Activated naive CD4-positive, alpha-beta T cell treated with anti-CD3 and anti-CD28 coated beads, Interleukin-2, amount 50 U/mL, for 24 hours (primary cell): ENCODE results near the gene MRE11.

Source experiments
- H3K27ac Mint-ChIP-seq: one replicate; pipeline ENCODE4 v1.8.0; 2021; ENCODE audit warnings: mild to moderate bottlenecking, mixed read lengths
- H3K27me3 Mint-ChIP-seq: one replicate; pipeline ENCODE4 v1.8.0; 2021; ENCODE audit warnings: mixed read lengths
- H3K36me3 Mint-ChIP-seq: one replicate; pipeline ENCODE4 v1.8.0; 2021; ENCODE audit warnings: mixed read lengths
- H3K4me1 Mint-ChIP-seq: one replicate; pipeline ENCODE4 v1.8.0; 2021; ENCODE audit warnings: mixed read lengths
- H3K4me3 Mint-ChIP-seq: one replicate; pipeline ENCODE4 v1.8.0; 2021; ENCODE audit warnings: mild to moderate bottlenecking, mixed read lengths
- H3K9me3 Mint-ChIP-seq: one replicate; pipeline ENCODE4 v1.8.0; 2021; ENCODE audit warnings: mixed read lengths

MRE11 gene

GRCh38 chr11:94493281-94494125 is at the start of gene MRE11, which contains the start of gene ANKRD49:
Gene MRE11 (minus strand): TSS chr11:94493844. CDS start chr11:94492801, 1,043 bp downstream.
Gene ANKRD49 (plus strand): TSS chr11:94493984. CDS start chr11:94496694, 2,710 bp downstream.
- H3K27ac Mint-ChIP-seq, result peak within 1 kb of the TSS; percentile 95
- H3K4me3 Mint-ChIP-seq, result peak within 1 kb of the TSS; percentile 92
- no peaks in the 10 kb centered on the region for H3K9me3 Mint-ChIP-seq
- peaks cover 49% of the 10 kb centered on the region for H3K4me1 Mint-ChIP-seq
- peaks cover 18% of the 10 kb centered on the region for H3K36me3 Mint-ChIP-seq
- no peaks in the 10 kb centered on the region for H3K27me3 Mint-ChIP-seq

DNA sequence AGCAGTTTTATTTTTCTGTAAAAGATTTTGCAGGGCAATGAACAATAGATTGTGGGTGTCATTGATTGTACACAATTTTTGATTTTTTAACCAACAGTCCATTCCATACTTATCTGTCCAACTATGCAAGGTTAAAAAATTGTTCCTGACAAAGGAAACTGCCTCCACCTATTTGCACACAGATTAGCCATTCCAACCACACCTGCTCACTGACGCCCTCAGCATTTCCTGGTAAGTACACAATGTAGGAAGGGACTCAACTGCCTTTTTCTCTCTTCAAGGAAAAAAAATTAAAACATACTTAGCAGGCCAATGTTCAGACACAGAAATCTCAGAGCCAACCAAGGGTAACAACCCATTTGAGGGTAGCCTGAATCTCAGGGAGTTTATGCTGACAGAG is 45.8 kb upstream of the MRE11 start:
- no peak overlapping the region for H3K27ac Mint-ChIP-seq
- H3K9me3 Mint-ChIP-seq, result no peaks in the 10 kb centered on the region
- peaks cover 10% of the 10 kb centered on the region for H3K4me1 Mint-ChIP-seq
- no peak overlapping the region for H3K4me3 Mint-ChIP-seq
- peaks cover 16% of the 10 kb centered on the region for H3K27me3 Mint-ChIP-seq
- no peaks in the 10 kb centered on the region for H3K36me3 Mint-ChIP-seq

DNA sequence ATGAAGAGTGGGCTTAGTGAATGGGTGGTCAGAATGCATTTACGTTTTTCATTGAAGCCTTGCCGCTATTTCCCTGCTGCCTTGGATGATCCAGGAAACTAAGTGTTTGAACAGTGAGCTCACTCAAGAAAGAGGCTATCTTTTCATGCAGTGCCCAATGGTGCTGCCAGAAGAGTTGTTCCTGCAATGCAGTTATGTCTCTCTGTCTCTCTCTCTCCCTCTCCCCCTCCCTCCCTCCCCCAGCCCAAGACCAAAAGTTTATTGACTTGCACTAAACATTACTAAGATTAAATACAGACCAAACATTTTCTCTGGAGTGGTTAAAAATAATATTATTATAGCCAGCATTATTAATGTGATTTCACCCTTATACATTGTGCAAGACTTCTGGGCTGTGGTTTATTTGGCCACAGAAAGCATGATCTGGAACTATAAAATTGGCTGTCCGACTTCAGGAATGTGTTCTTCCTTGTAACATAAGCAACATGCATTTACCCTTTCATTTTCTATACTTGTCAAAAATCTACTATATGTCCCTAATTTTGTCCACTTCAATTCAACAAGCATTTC is 43.5 kb upstream of the MRE11 start:
- Mint-ChIP-seq H3K36me3 (no peaks in the 10 kb centered on the region), H3K4me3 (no peak overlapping the region), H3K27ac (no peak overlapping the region), H3K27me3 (peaks cover 22% of the 10 kb centered on the region), H3K9me3 (no peaks in the 10 kb centered on the region), H3K4me1 (no peaks in the 10 kb centered on the region)

- Mint-ChIP-seq H3K4me1 (no peaks in the 10 kb centered on the region), H3K9me3 (no peaks in the 10 kb centered on the region), H3K27me3 (peaks cover 22% of the 10 kb centered on the region), H3K36me3 (no peaks in the 10 kb centered on the region), H3K27ac (no peak overlapping the region), H3K4me3 (no peak overlapping the region)
Observed at GRCh38 chr11:94536386-94536785, 42.7 kb upstream of the MRE11 start.

GRCh38 chr11:94533696-94534630 is 40.3 kb upstream of the MRE11 start:
- H3K27ac Mint-ChIP-seq, result no peak overlapping the region
- no peak overlapping the region for H3K4me3 Mint-ChIP-seq
- peaks cover 19% of the 10 kb centered on the region for H3K27me3 Mint-ChIP-seq
- H3K36me3 Mint-ChIP-seq, result no peaks in the 10 kb centered on the region
- no peaks in the 10 kb centered on the region for H3K9me3 Mint-ChIP-seq
- H3K4me1 Mint-ChIP-seq, result no peaks in the 10 kb centered on the region

- Mint-ChIP-seq H3K9me3 (no peaks in the 10 kb centered on the region), H3K27ac (no peak overlapping the region), H3K36me3 (no peaks in the 10 kb centered on the region), H3K27me3 (peaks cover 18% of the 10 kb centered on the region), H3K4me3 (no peak overlapping the region), H3K4me1 (no peaks in the 10 kb centered on the region)
Observed at GRCh38 chr11:94533206-94533605, 39.6 kb upstream of the MRE11 start.

DNA sequence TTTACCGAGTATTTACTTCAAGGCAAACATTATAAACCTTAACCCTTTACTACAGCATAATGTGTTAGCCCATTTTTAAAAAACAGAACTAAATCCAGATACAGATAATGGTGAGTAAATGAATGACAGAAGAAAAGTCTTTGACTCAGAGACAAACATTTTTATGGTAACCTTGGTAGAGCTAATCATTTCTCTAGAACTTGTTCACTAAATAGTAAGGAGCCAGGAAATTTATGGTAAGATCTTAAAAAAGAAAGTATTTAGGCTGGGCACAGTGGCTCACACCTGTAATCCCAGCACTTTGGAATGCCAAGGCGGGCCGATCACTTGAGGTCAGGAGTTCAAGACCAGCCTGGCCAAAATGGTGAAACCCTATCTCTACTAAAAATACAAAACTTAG is 38.6 kb upstream of the MRE11 start:
- no peak overlapping the region for H3K4me3 Mint-ChIP-seq
- no peaks in the 10 kb centered on the region for H3K36me3 Mint-ChIP-seq
- no peaks in the 10 kb centered on the region for H3K9me3 Mint-ChIP-seq

DNA sequence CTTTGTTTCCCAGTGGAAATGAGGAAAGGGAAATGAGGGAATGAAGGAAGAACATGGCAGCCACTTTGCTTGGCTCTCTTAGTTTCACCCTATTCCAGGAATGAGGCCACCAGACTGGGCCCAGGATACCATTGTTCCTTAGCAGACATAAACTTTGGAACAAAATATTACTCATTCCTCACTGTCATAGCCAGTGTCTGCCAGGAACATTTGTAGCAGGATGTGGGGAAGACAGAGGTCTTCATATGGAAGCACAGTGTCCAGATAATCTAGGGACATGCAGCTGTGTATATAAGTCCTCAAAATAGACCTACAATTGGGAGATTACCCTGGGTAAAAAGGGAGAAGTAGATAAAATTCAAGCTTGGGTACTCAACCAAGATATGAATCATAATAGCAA is 34.9 kb upstream of the MRE11 start:
- H3K36me3 Mint-ChIP-seq, result no peaks in the 10 kb centered on the region
- H3K27me3 Mint-ChIP-seq, result peaks cover 7% of the 10 kb centered on the region
- H3K4me3 Mint-ChIP-seq, result no peak overlapping the region
- H3K4me1 Mint-ChIP-seq, result no peaks in the 10 kb centered on the region
- H3K27ac Mint-ChIP-seq, result no peak overlapping the region
- no peaks in the 10 kb centered on the region for H3K9me3 Mint-ChIP-seq

More for the DNA sequence above, 38.6 kb upstream of the MRE11 start:
- no peak overlapping the region for H3K27ac Mint-ChIP-seq
- H3K27me3 Mint-ChIP-seq, result peaks cover 17% of the 10 kb centered on the region
- H3K4me1 Mint-ChIP-seq, result no peaks in the 10 kb centered on the region

DNA sequence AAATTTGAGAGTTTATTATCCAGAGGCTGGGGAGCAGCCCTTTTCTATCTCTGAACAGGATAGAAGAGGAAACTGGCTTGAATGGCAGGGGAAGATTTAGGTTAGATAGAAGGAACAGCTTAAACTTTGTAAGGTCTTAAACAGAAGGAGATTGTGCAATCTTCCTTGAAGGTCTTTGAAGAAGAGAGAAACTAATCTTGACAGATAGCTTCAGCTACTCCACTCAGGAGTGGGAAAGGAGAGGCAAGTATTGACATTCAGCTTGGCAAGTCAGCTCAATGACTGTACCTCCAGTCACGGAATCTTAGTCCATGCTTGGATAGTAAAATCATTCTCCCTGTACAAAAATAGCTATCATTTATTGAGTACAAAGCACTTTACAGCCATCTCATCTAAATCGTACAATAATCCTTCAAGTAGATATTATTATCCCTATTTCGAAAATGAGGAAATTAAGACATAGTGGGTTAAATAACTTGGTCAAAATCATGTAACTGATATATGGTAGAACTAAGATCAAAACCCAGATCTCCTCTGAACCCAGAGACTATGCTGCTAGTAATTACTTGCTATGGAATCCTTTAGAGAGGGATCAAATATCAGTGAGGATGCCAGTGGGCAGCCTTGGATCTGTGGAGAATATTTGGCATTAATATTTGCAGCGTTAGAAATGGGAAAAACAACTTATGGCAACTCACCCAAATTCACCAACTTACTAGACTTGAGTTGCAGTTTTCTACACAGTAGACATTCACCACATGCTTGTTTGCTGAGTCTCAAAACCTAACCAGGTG is 33.2 kb upstream of the MRE11 start:
- H3K4me1 Mint-ChIP-seq, result no peaks in the 10 kb centered on the region
- no peak overlapping the region for H3K4me3 Mint-ChIP-seq
- peaks cover 6% of the 10 kb centered on the region for H3K27me3 Mint-ChIP-seq
- H3K27ac Mint-ChIP-seq, result no peak overlapping the region
- no peaks in the 10 kb centered on the region for H3K36me3 Mint-ChIP-seq
- no peaks in the 10 kb centered on the region for H3K9me3 Mint-ChIP-seq

DNA sequence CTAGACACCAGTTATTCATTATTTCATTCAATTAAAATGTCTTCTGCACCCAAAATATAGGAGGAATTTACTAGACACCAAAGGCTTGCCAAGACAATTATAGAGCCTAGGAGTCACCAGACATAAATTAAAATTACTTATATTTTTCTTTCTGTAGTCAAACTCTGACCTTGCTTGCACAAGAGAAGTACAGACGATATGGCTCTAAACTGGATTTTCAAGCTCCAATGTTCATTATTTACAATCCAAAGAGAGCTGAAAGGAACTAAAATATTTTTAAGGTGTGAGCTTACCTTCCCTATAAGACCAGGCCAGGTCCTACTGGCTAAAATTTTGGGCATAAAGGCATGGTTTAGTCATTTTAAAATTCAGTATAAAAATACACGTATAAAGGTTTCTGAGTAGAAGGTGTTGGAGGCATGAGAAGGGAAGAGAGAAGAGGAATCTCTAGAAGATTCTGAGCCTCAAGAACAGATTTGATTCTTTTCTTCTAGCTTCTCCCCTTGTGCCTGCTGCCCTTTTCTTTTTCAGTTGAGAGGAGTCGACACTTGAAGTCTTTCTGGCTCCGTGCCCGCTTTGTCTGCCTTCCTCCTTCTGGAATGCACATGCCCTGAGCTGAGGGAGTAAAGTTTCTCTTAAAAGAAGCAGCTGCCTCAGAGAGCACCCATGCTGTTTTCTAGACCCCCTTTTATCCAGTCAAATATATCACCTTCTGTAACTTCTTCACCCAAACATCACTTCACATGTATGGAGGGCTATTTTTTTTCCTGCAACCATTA is 32.1 kb upstream of the MRE11 start:
- no peaks in the 10 kb centered on the region for H3K36me3 Mint-ChIP-seq
- no peak overlapping the region for H3K27ac Mint-ChIP-seq
- H3K4me3 Mint-ChIP-seq, result no peak overlapping the region
- no peaks in the 10 kb centered on the region for H3K4me1 Mint-ChIP-seq
- peaks cover 6% of the 10 kb centered on the region for H3K27me3 Mint-ChIP-seq
- H3K9me3 Mint-ChIP-seq, result no peaks in the 10 kb centered on the region

- Mint-ChIP-seq H3K36me3 (no peaks in the 10 kb centered on the region), H3K27ac (no peak overlapping the region), H3K4me3 (no peak overlapping the region), H3K9me3 (no peaks in the 10 kb centered on the region), H3K27me3 (peaks cover 6% of the 10 kb centered on the region), H3K4me1 (no peaks in the 10 kb centered on the region)
Observed at GRCh38 chr11:94524341-94524740, 30.7 kb upstream of the MRE11 start.

DNA sequence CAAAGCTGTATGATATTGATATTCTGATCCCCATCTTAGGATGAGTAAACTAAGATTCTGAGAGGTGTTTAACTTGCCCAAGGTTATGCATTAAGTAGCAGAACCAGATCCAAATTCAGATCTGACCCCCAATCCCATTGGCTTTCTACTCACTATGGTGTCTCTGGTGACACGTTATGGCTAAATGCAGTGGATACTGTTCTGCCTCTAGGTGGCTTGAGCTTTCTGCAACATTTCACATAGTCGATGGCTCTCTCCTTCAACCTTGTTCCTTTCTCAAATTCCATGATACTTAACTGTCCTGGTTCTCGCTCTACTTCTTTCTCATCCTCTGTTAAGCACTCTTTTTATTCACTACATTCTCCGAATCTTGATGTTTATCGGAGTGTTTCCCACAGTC is 28.0 kb upstream of the MRE11 start:
- peaks cover 3% of the 10 kb centered on the region for H3K27me3 Mint-ChIP-seq
- H3K4me1 Mint-ChIP-seq, result no peaks in the 10 kb centered on the region
- no peaks in the 10 kb centered on the region for H3K9me3 Mint-ChIP-seq
- H3K36me3 Mint-ChIP-seq, result no peaks in the 10 kb centered on the region
- H3K4me3 Mint-ChIP-seq, result no peak overlapping the region
- no peak overlapping the region for H3K27ac Mint-ChIP-seq

DNA sequence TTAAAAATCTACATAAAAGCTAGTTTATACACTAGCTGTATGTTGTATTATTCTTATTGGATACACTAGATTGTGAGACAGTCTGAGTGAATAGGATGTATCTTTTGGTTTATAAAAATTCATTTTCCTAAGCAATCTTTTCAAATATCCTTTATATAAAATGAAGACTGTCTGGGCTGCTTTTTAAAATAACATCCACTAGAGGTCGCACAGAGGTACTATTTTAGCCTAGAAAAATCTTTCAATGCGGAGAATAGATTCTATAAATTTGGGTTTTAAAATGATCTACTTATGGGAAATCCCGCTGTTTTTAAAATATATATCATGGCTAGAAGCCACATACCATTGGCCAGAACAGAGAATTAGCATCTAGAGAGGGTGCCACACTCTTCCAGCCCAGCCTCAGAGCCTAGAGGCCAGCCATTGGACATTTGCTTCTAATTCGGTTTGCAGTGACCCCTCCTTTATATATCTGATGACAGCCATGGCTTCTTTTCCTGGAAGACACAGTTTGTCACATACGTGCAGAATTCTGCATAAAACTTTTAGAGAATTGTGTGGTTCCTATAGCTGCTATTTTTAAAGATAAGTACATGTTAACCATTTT is 25.9 kb upstream of the MRE11 start:
- H3K4me1 Mint-ChIP-seq, result no peaks in the 10 kb centered on the region
- no peaks in the 10 kb centered on the region for H3K36me3 Mint-ChIP-seq
- H3K9me3 Mint-ChIP-seq, result no peaks in the 10 kb centered on the region
- peaks cover 8% of the 10 kb centered on the region for H3K27me3 Mint-ChIP-seq
- H3K27ac Mint-ChIP-seq, result no peak overlapping the region
- H3K4me3 Mint-ChIP-seq, result no peak overlapping the region

DNA sequence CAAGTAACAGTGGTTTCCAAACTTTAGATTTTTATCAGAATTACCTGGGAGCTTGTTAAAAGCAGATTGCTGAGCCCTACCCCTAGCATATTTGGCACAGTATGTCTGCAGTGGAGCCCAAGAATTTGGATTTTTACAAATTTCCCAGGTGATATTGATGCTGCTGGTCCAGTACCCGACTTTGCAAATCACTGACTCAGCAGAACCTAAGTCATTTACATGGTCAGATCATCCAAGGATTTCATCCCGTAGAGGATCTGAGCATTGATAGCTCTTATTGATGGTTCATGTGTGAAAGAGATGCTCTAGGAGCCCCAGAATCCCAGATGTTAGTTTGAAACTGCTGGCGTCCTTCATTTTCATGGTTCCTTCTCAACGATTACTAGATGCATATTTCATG is 24.7 kb upstream of the MRE11 start:
- H3K27me3 Mint-ChIP-seq, result peaks cover 8% of the 10 kb centered on the region
- H3K4me3 Mint-ChIP-seq, result no peak overlapping the region
- H3K36me3 Mint-ChIP-seq, result no peaks in the 10 kb centered on the region
- H3K27ac Mint-ChIP-seq, result no peak overlapping the region
- H3K4me1 Mint-ChIP-seq, result peaks cover 1% of the 10 kb centered on the region
- H3K9me3 Mint-ChIP-seq, result no peaks in the 10 kb centered on the region
